ENCODE data around the gene PCNX4.

DNA sequence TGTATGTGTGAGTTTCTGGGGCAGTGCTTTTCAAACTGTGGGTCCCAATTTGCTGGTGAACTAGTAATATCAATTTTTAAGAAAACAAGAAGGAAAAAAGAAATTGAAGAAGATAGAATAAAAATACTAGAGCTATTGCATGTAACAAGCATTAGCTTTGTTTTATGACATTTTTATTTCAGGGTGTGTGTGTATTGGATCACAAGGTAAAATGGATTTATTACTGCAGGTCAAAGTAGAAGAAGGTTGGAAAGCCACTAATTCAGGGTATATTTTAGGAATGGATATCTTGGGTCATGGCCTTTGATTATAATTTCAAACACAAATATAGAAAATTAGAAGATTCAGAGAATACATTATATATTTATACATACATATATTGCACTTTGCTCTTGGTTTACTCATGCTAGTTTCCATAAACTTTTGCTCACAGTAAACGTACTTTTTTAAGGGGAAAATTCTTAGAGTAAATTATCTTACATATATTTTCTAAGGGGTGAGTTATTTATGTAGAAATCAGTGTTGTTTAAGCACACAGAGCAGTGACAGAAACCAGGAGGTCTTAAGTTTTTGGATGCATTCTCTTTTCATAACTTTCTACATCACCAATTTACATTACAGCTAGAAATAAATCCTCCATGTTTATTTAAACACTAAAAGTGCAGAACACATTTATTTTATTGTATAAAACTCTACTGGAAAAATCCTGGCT, 122.8 kb downstream of the PCNX4 start:
- TF ChIP-seq, protein P1, sequence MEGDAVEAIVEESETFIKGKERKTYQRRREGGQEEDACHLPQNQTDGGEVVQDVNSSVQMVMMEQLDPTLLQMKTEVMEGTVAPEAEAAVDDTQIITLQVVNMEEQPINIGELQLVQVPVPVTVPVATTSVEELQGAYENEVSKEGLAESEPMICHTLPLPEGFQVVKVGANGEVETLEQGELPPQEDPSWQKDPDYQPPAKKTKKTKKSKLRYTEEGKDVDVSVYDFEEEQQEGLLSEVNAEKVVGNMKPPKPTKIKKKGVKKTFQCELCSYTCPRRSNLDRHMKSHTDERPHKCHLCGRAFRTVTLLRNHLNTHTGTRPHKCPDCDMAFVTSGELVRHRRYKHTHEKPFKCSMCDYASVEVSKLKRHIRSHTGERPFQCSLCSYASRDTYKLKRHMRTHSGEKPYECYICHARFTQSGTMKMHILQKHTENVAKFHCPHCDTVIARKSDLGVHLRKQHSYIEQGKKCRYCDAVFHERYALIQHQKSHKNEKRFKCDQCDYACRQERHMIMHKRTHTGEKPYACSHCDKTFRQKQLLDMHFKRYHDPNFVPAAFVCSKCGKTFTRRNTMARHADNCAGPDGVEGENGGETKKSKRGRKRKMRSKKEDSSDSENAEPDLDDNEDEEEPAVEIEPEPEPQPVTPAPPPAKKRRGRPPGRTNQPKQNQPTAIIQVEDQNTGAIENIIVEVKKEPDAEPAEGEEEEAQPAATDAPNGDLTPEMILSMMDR (IDR thresholded peaks at IDR 0.05) = no peak
- no peak for TF ChIP-seq POLR2A (IDR thresholded peaks at IDR 0.05)
- no peak for TF ChIP-seq EP300 (IDR thresholded peaks at IDR 0.05)

All from ovary (tissue), 3 donors.